HG03575 (cell line): Measurements from ENCODE around the gene FAXC.

Experiments
- ATAC-seq: cut with Tn5 transposase; IDR thresholded peaks from one replicate; pipeline ENCODE4 v1.9.1; 2021; ENCODE audit not compliant: unreplicated experiment, insufficient number of reproducible peaks, low FRiP score; ENCODE audit errors: extremely low read depth

The FAXC gene

GRCh38 chr6:99233219-99233618 is 116.3 kb downstream of the FAXC start:
- ATAC-seq = no peak

- ATAC-seq = no peak
These were observed 117.4 kb downstream of the FAXC start for GRCh38 chr6:99232056-99232455.

- ATAC-seq = no peak
These were observed 124.3 kb downstream of the FAXC start for GRCh38 chr6:99225172-99225571.
